ENCODE measurements around the gene ARL4D. TPM values are rescaled to one million over a fixed set of nuclear protein-coding genes. Genes with fewer than 3 reads are reported as not detected.
"Not testable (repeated sequence)": the region's sequence is repeated elsewhere in the genome, so short reads cannot be mapped to it uniquely, and the experiment has no call there.

The ARL4D gene
- total and polyA plus RNA-seq, 4 donors: 4.0 to 14.2 (median 8.4) TPM

DNA sequence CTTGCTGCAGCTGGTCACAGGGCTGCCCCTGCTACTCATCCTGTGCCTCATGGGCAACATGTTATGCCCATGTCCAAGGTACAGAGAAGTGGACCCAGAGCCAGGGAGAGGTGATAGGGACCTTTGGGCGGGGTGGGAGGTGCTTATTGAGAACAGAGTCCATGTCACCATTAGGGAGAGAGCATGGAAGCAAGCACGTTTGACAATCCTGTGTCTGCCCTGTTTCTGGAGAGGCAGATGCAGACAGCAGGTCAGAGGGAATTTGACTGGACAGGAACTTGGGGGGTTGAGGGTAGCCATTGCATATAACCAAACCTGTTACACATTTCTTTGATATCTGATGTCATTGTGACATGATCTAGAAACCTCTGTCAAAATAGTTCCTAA lies 14.3 kb upstream of the ARL4D start:
- intact Hi-C loops (cut with DNase I): no loop called here
- Histone ChIP-seq H3K27me3 (ENCODE audit: control insufficient read depth in 1 of 2, insufficient read depth in 2 of 2, low read length in 1 of 2) (no peaks in the 10 kb centered on the region), H3K36me3 (ENCODE audit: control insufficient read depth in 1 of 2, insufficient read depth in 2 of 2, low read length in 1 of 2) (no peaks in the 10 kb centered on the region), H3K4me1 (ENCODE audit: control insufficient read depth in 1 of 2, insufficient read depth in 2 of 2, low read length in 2 of 2) (no peaks in the 10 kb centered on the region), H3K4me3 (ENCODE audit: low read length in 2 of 2) (no peak overlapping the region), H3K9me3 (ENCODE audit: control insufficient read depth, low read length) (no peaks in the 10 kb centered on the region), H3K27ac (ENCODE audit: low read depth in 1 of 2, low read length in 2 of 2) (no peak overlapping the region)
- WGBS, 2 donors: 39 to 48% methylated on average over 2 of the region's 2 CpGs
- peak in 1 of 2 donors; percentile 26 for DNase-seq
- no peak for ATAC-seq (ENCODE audit: low FRiP score)

DNA sequence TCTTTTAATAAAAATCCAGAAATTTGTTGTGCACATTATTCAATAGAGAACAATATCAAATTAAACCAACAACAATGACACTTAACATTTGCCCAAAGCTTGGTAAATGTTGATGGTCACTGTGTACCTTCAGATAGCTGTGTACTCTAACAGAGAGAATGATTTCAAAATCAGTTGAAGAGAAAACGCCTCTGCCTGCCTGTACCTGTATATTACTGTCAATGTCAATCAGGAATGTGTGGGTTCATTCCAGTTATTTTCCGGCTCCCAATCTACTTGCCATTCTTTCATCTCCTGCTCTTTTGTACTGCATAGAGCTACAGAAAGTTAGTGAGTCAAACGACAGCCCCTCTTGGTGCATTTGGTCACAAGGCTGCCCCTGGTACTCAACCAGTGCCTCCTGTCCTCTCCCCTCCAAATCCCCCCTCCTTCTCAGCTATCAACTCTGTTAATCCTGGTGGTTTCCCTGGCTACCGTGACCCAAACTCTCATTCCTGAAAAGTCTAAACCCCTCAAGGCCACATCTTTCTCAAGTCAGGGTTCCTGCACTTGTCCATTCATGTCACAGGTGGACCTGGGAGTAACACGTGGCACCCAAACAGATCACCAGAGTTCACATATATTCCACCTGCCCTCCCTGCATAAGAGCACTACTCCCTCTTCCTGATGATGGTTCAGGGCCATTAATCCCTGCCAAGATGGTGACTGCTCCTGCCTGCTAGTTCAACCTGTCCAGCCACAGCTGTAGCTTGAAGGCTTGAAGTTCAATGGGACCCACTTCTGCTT lies 13.6 kb upstream of the ARL4D start:
- Histone ChIP-seq H3K27ac (ENCODE audit: low read depth in 1 of 2, low read length in 2 of 2) (no peak overlapping the region), H3K36me3 (ENCODE audit: control insufficient read depth in 1 of 2, insufficient read depth in 2 of 2, low read length in 1 of 2) (no peaks in the 10 kb centered on the region), H3K27me3 (ENCODE audit: control insufficient read depth in 1 of 2, insufficient read depth in 2 of 2, low read length in 1 of 2) (no peaks in the 10 kb centered on the region), H3K9me3 (ENCODE audit: control insufficient read depth, low read length) (no peaks in the 10 kb centered on the region), H3K4me3 (ENCODE audit: low read length in 2 of 2) (no peak overlapping the region), H3K4me1 (ENCODE audit: control insufficient read depth in 1 of 2, insufficient read depth in 2 of 2, low read length in 2 of 2) (no peaks in the 10 kb centered on the region)
- ATAC-seq (ENCODE audit: low FRiP score) (no peak), DNase-seq (no peak)
- intact Hi-C loops (cut with DNase I): no loop called here
- WGBS, 2 donors: 52 to 56% methylated on average over 5 of the region's 5 CpGs

DNA sequence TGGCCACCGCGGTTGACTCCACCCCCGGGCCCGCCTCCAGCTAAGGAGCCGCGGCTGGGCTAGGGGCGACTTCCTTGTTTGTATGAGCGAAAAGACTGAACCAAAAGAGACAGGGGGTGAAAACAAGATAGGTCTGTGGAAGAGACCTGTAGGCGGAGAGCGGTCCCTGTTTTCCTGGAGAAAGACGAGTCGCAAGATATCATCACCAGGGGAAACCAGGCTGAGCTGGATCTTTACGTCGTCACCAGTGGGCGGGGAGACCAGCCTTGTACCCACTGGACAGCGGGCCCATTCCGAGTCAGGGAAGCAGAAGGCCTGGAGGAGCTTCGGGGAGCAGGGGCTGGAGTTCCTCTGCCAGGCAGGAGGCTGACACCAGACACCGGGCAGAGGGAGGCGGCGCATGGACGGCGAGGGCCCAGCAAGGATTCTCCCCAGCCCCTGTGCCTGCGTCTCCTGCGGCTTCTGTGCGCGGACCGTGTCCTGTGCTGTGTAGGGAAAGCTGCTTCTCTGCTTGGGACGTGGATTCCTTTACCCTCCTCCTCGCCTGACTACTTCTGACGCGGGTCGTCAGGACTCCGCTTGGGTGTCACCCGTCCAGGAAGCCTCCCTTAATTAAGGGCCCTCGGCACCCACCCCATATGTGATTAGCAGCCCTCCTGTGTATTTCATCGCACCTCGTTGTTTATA lies 10.3 kb upstream of the ARL4D start:
- Histone ChIP-seq H3K9me3 (ENCODE audit: control insufficient read depth, low read length) (no peaks in the 10 kb centered on the region), H3K4me1 (ENCODE audit: control insufficient read depth in 1 of 2, insufficient read depth in 2 of 2, low read length in 2 of 2) (no peaks in the 10 kb centered on the region), H3K27ac (ENCODE audit: low read depth in 1 of 2, low read length in 2 of 2) (peak overlapping the region; percentile 94 to 97), H3K27me3 (ENCODE audit: control insufficient read depth in 1 of 2, insufficient read depth in 2 of 2, low read length in 1 of 2) (no peaks in the 10 kb centered on the region), H3K4me3 (ENCODE audit: low read length in 2 of 2) (peak overlapping the region; percentile 38 to 46), H3K36me3 (ENCODE audit: control insufficient read depth in 1 of 2, insufficient read depth in 2 of 2, low read length in 1 of 2) (no peaks in the 10 kb centered on the region)
- DNase-seq: peak; percentile 96
- 0 to 1% methylated on average over 37 to 38 of the region's 38 CpGs for WGBS, 2 donors
- intact Hi-C loops (cut with DNase I): loop anchor here in 1 of 2 donors (1.0 kb wide), 1 partner anchor 20 kb away; no protein-coding TSS in a partner anchor
- ATAC-seq (ENCODE audit: low FRiP score): peak; percentile 94

DNA sequence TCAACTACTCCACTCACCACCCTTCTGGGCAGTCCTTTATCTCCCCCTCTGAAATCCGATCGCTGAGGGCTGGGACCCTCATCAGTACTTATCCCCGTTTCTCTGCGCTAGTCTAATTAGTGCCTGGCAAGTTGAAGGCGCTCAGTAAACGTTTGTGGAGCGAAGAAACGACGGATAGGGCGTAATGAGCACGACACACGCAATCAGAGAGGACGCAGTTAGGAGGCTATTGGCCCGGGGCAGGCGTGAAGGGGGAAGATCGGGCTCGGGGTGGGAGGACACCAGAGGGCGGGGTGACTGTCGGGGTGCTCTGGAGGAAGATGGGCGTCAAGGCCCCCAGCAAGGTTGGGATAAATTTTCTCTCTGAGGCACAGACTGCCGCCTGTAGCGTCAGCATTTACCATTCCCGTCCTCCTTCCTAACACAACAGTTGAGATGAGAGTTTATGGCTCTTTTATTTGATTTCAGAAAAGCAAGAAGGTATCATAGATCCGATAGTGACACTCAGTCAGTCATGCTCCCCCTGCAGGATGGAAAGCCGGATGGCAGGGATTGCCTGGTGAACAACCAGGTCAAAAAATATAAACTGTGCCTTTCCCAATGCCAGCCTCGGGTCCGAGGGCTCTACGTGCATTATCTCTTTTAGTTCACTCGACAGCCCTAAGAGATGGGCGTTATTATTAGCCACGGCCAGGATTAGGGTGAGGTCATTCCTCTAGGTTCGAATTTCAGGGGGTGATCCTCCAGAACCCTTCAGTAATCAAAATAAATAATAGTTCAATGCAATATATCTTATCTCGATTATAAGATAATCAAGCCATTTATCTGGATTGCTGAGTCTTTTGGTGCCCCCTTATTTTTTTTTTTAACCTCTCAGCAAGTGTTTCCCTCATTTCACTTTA lies 9.5 kb upstream of the ARL4D start:
- intact Hi-C loops (cut with DNase I): no loop called here
- Histone ChIP-seq H3K4me1 (ENCODE audit: control insufficient read depth in 1 of 2, insufficient read depth in 2 of 2, low read length in 2 of 2) (no peaks in the 10 kb centered on the region), H3K27me3 (ENCODE audit: control insufficient read depth in 1 of 2, insufficient read depth in 2 of 2, low read length in 1 of 2) (no peaks in the 10 kb centered on the region), H3K4me3 (ENCODE audit: low read length in 2 of 2) (peak overlapping the region; percentile 38 to 46), H3K36me3 (ENCODE audit: control insufficient read depth in 1 of 2, insufficient read depth in 2 of 2, low read length in 1 of 2) (no peaks in the 10 kb centered on the region), H3K27ac (ENCODE audit: low read depth in 1 of 2, low read length in 2 of 2) (peak overlapping the region; percentile 94 to 97), H3K9me3 (ENCODE audit: control insufficient read depth, low read length) (no peaks in the 10 kb centered on the region)
- ATAC-seq (ENCODE audit: low FRiP score) (peak; percentile 91), DNase-seq (peak; percentile 91 to 92)
- WGBS, 2 donors: 2% methylated on average over 33 of the region's 33 CpGs

DNA sequence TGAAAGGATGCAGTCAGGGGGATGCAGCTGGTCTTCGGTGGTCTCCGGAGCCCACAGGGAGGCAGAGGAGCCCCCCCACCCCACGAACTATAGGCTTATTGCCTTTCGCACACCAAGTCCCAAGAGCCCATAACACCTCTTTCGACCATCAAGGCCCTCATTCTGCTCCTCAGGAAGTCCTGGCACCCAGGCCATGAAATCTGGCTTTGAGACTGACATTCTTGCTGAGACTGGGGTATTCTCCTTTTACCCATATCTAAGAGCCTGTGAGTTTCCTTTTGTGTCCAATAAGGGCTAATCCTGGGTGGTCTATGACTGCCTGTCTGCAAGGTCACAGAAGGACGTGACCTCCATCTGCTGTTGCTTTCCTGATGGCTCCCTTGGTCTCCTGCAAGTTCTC lies 6.4 kb upstream of the ARL4D start:
- intact Hi-C loops (cut with DNase I): loop anchor here (5.0 to 10.0 kb wide), 2 partner anchors 35 to 952 kb away; partner anchors contain the start of gene GRN (in 1 of the 2)
- H3K4me3 ChIP-seq (ENCODE audit: low read length in 2 of 2): no peak overlapping the region
- no peaks in the 10 kb centered on the region for H3K9me3 ChIP-seq (ENCODE audit: control insufficient read depth, low read length)
- ATAC-seq (ENCODE audit: low FRiP score): no peak
- H3K27me3 ChIP-seq (ENCODE audit: control insufficient read depth in 1 of 2, insufficient read depth in 2 of 2, low read length in 1 of 2): no peaks in the 10 kb centered on the region
- H3K4me1 ChIP-seq (ENCODE audit: control insufficient read depth in 1 of 2, insufficient read depth in 2 of 2, low read length in 2 of 2): no peaks in the 10 kb centered on the region
- WGBS, 2 donors: 85 to 88% methylated on average over 6 of the region's 6 CpGs
- no peak overlapping the region for H3K27ac ChIP-seq (ENCODE audit: low read depth in 1 of 2, low read length in 2 of 2)
- no peaks in the 10 kb centered on the region for H3K36me3 ChIP-seq (ENCODE audit: control insufficient read depth in 1 of 2, insufficient read depth in 2 of 2, low read length in 1 of 2)
- peak in 1 of 2 donors; percentile 25 for DNase-seq

DNA sequence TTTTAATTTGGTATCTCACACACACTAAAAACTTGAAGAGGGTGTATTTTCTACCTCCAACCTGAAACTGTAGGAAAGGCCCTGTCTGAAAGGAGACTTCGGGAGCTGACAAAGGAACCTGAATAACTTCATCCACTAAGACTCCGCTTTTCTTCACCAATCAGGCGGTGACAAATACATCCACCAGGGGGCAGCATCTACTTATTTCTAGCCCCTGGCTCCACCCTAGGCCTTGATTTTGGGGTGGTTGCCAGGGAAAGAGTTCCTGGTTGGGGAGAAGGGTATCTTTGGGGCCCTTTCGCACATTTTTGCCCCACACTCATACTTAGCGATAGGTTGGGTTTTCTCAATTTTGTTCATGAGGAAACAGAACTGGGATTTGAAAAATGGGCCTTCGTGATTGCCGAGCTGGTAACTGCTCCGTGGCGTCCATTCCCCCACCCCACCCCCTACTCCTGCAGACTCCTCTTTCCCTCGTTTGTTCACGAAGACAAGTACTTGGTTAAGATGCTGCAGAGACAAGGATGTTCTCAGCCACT lies 4.8 kb upstream of the ARL4D start:
- intact Hi-C loops (cut with DNase I): loop anchor here (1.0 to 10.0 kb wide), 4 partner anchors 37 to 951 kb away; partner anchors contain the start of genes DHX8 (in 2 of the 2) and GRN (in 1 of the 2)
- Histone ChIP-seq H3K27ac (ENCODE audit: low read depth in 1 of 2, low read length in 2 of 2) (no peak overlapping the region), H3K4me3 (ENCODE audit: low read length in 2 of 2) (no peak overlapping the region), H3K4me1 (ENCODE audit: control insufficient read depth in 1 of 2, insufficient read depth in 2 of 2, low read length in 2 of 2) (no peaks in the 10 kb centered on the region), H3K36me3 (ENCODE audit: control insufficient read depth in 1 of 2, insufficient read depth in 2 of 2, low read length in 1 of 2) (no peaks in the 10 kb centered on the region), H3K27me3 (ENCODE audit: control insufficient read depth in 1 of 2, insufficient read depth in 2 of 2, low read length in 1 of 2) (no peaks in the 10 kb centered on the region), H3K9me3 (ENCODE audit: control insufficient read depth, low read length) (no peaks in the 10 kb centered on the region)
- WGBS, 2 donors: 14 to 18% methylated on average over 11 of the region's 11 CpGs
- ATAC-seq (ENCODE audit: low FRiP score): peak; percentile 84
- peak; percentile 92 for DNase-seq

DNA sequence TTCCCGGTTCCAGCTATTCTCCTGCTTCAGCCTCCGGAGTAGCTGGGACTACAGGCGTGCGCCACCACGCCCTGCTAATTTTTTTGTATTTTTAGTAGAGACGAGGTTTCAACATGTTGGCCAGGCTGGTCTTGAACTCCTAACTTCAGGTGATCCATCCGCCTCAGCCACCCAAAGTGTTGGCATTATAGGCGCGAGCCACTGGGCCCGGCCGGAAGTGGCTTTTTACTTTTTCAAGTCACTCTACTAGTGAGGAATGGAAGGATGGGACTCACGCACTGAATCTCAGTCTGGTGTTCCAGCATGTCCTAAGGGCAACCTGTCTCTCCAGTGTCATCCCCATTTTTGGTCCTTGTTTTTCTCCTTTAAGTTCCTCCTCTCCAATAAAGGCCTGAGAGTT lies 4.1 kb upstream of the ARL4D start:
- H3K4me1 ChIP-seq (ENCODE audit: control insufficient read depth in 1 of 2, insufficient read depth in 2 of 2, low read length in 2 of 2); H3K27me3 ChIP-seq (ENCODE audit: control insufficient read depth in 1 of 2, insufficient read depth in 2 of 2, low read length in 1 of 2); H3K27ac ChIP-seq (ENCODE audit: low read depth in 1 of 2, low read length in 2 of 2); ATAC-seq (ENCODE audit: low FRiP score); H3K4me3 ChIP-seq (ENCODE audit: low read length in 2 of 2); H3K9me3 ChIP-seq (ENCODE audit: control insufficient read depth, low read length); H3K36me3 ChIP-seq (ENCODE audit: control insufficient read depth in 1 of 2, insufficient read depth in 2 of 2, low read length in 1 of 2): not testable (repeated sequence)
- DNase-seq: peak in 1 of 2 donors; percentile 66
- intact Hi-C loops (cut with DNase I): loop anchor here (1.0 to 10.0 kb wide), 4 partner anchors 36 to 950 kb away; partner anchors contain the start of genes DHX8 (in 2 of the 2) and GRN (in 1 of the 2)
- 94% methylated on average over 12 of the region's 12 CpGs for WGBS, 2 donors

DNA sequence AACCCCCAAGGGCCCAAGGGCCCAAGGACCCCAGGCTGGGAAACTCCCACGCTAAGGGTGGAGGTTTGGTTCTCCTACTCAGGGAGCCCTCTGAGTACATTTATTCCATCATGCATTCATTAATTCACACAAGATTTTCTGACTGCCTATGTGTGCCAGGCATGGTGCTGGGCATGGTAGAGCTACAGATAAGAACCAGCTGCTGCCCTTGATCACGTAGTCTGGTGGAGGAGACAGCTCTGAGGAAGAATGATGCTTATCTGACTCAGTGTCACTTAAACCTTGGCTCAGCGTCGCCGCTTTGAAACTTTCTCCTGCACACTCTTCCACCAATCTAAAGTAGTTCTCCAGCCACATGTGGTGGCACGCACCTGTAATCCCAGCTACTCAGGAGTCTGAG lies 3.6 kb upstream of the ARL4D start:
- WGBS, 2 donors: 96% methylated on average over 6 of the region's 6 CpGs
- no peak for ATAC-seq (ENCODE audit: low FRiP score)
- intact Hi-C loops (cut with DNase I): loop anchor here in 1 of 2 donors (2.0 to 10.0 kb wide), 2 partner anchors 36 to 950 kb away; partner anchors contain the start of gene GRN
- H3K27ac ChIP-seq (ENCODE audit: low read depth in 1 of 2, low read length in 2 of 2): no peak overlapping the region
- H3K4me1 ChIP-seq (ENCODE audit: control insufficient read depth in 1 of 2, insufficient read depth in 2 of 2, low read length in 2 of 2): no peaks in the 10 kb centered on the region
- no peaks in the 10 kb centered on the region for H3K27me3 ChIP-seq (ENCODE audit: control insufficient read depth in 1 of 2, insufficient read depth in 2 of 2, low read length in 1 of 2)
- H3K9me3 ChIP-seq (ENCODE audit: control insufficient read depth, low read length): no peaks in the 10 kb centered on the region
- DNase-seq: peak in 1 of 2 donors; percentile 59
- no peak overlapping the region for H3K4me3 ChIP-seq (ENCODE audit: low read length in 2 of 2)
- no peaks in the 10 kb centered on the region for H3K36me3 ChIP-seq (ENCODE audit: control insufficient read depth in 1 of 2, insufficient read depth in 2 of 2, low read length in 1 of 2)

Measured in aorta (tissue), 5 donors.